ENCODE measurements around the gene GGPS1.

DNA sequence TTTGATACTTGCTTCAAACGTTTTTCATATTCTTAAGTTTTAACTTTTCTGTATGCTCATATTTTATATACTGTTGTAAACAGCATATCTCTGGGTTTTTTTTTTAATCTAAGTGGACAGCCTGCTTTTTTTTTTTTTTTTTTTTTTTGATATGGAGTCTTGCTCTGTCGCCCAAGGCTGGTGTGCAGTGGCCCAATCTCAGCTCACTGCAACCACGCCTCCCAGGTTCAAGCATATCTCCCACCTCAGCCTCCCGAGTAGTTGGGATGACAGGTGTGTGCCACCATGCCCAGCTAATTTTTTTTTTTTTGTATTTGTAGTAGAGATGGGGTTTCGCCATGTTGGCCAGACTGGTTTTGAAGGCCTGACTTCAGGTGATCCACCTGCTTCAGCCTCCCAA lies 40.1 kb downstream of the GGPS1 start:
- TF ChIP-seq, protein P1, sequence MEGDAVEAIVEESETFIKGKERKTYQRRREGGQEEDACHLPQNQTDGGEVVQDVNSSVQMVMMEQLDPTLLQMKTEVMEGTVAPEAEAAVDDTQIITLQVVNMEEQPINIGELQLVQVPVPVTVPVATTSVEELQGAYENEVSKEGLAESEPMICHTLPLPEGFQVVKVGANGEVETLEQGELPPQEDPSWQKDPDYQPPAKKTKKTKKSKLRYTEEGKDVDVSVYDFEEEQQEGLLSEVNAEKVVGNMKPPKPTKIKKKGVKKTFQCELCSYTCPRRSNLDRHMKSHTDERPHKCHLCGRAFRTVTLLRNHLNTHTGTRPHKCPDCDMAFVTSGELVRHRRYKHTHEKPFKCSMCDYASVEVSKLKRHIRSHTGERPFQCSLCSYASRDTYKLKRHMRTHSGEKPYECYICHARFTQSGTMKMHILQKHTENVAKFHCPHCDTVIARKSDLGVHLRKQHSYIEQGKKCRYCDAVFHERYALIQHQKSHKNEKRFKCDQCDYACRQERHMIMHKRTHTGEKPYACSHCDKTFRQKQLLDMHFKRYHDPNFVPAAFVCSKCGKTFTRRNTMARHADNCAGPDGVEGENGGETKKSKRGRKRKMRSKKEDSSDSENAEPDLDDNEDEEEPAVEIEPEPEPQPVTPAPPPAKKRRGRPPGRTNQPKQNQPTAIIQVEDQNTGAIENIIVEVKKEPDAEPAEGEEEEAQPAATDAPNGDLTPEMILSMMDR (IDR thresholded peaks at IDR 0.05; ENCODE audit: low read depth, low read length), result no peak
- no peak for TF ChIP-seq POLR2A (IDR thresholded peaks at IDR 0.05; ENCODE audit: extremely low read depth, insufficient read length)
- TF ChIP-seq, protein P2, sequence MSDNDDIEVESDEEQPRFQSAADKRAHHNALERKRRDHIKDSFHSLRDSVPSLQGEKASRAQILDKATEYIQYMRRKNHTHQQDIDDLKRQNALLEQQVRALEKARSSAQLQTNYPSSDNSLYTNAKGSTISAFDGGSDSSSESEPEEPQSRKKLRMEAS (IDR thresholded peaks at IDR 0.05; ENCODE audit: low read depth, low read length), result no peak
